HL-60 (cell line): ENCODE data around the gene CFAP73.

Source experiments
- POLR2AphosphoS5 ChIP-seq: IDR thresholded peaks from 2 replicates; pipeline ENCODE4 v1.6.1; 2012; ENCODE audit warnings: low read depth
- TF ChIP-seq, protein P1 (sequence below): IDR thresholded peaks from one replicate; pipeline ENCODE4 v1.5.1; 2011; ENCODE audit warnings: low read length, control low read depth, inconsistent platforms; ENCODE audit not compliant: insufficient read depth

DNA sequence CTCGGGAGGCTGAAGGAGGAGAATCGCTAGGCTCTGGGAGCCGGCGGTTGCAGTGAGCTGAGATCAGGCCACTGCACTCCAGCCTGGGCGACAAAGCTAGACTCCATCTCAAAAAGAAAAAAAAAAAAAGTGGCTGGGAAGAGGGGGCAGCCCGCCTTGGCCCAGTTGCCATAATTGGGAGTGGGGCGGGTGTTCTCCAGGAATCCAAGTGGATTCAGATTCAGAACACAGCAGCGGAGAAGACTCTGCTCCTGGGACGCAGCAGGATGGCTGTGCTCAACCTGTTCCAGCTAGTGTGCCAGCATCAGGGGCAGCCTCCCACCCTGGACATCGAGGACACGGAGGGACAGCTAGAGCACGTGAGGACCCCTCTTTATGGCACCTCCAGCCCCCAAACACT is 5.5 kb downstream of the CFAP73 start:
- TF ChIP-seq, protein P1, sequence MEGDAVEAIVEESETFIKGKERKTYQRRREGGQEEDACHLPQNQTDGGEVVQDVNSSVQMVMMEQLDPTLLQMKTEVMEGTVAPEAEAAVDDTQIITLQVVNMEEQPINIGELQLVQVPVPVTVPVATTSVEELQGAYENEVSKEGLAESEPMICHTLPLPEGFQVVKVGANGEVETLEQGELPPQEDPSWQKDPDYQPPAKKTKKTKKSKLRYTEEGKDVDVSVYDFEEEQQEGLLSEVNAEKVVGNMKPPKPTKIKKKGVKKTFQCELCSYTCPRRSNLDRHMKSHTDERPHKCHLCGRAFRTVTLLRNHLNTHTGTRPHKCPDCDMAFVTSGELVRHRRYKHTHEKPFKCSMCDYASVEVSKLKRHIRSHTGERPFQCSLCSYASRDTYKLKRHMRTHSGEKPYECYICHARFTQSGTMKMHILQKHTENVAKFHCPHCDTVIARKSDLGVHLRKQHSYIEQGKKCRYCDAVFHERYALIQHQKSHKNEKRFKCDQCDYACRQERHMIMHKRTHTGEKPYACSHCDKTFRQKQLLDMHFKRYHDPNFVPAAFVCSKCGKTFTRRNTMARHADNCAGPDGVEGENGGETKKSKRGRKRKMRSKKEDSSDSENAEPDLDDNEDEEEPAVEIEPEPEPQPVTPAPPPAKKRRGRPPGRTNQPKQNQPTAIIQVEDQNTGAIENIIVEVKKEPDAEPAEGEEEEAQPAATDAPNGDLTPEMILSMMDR = no peak
- TF ChIP-seq POLR2AphosphoS5 = no peak
